K562 (cell line): ENCODE measurements around the gene SLAMF6. TPM values are rescaled to one million over a fixed set of nuclear protein-coding genes. Genes with fewer than 3 reads are reported as not detected.

Experiments
- CTCFL ChIP-seq: IDR thresholded peaks from 2 replicates; pipeline ENCODE4 v1.6.1; 2011; ENCODE audit warnings: borderline replicate concordance, low read depth, mild to moderate bottlenecking, moderate library complexity, low read length; ENCODE audit not compliant: insufficient read depth, poor library complexity, severe bottlenecking
- FOS ChIP-seq: IDR thresholded peaks from 3 replicates; pipeline ENCODE4 v1.6.1; 2011; ENCODE audit not compliant: insufficient read length; ENCODE audit errors: extremely low read depth
- HIVEP1 ChIP-seq: fragments of 250-450 bp; sonication (Bioruptor Pico); IDR thresholded peaks from 2 replicates; pipeline ENCODE4 v1.4.0; 2020; ENCODE audit warnings: mild to moderate bottlenecking
- HLTF ChIP-seq: fragments of 450-650 bp; IDR thresholded peaks from 2 replicates; pipeline ENCODE4 v1.6.1; 2016
- HMBOX1 ChIP-seq: sonication (generic); IDR thresholded peaks from 2 replicates; pipeline ENCODE4 v1.6.1; 2016
- KAT2B ChIP-seq: IDR thresholded peaks from one replicate; pipeline ENCODE4 v1.6.1; 2012; ENCODE audit warnings: low read depth, mild to moderate bottlenecking, control low read depth, inconsistent platforms, low read length, moderate library complexity
- KLF16 ChIP-seq: IDR thresholded peaks from 2 replicates; pipeline ENCODE4 v1.6.1; 2016; ENCODE audit warnings: antibody characterized with exemption
- MEF2A ChIP-seq: IDR thresholded peaks from 2 replicates; pipeline ENCODE4 v1.6.1; 2011; ENCODE audit warnings: low read depth, mild to moderate bottlenecking, low read length, moderate library complexity; ENCODE audit not compliant: control insufficient read depth
- NFRKB ChIP-seq: fragments of 450-650 bp; IDR thresholded peaks from 2 replicates; pipeline ENCODE4 v1.6.1; 2016; ENCODE audit warnings: low read depth
- NR4A1 ChIP-seq, 2 experiments: fragments of 250-450 bp in 1 of 2; fragments of 450-650 bp in 1 of 2; sonication (Bioruptor Pico) in 1 of 2; IDR thresholded peaks; 2 replicates each; pipeline versions ENCODE4 v1.4.0 to v1.6.1; 2016 to 2020; ENCODE audit warnings: mild to moderate bottlenecking in 2 of 2, missing compliant biosample characterization in 1 of 2, missing genetic modification characterization in 1 of 2, moderate library complexity in 1 of 2
- PML ChIP-seq: IDR thresholded peaks from 2 replicates; pipeline ENCODE4 v1.6.1; 2012; ENCODE audit warnings: low read length, inconsistent platforms
- POLR2B ChIP-seq: fragments of 450-650 bp; IDR thresholded peaks from 2 replicates; pipeline ENCODE4 v1.6.1; 2018; ENCODE audit warnings: low read depth; ENCODE audit not compliant: partially characterized antibody
- RAD51 ChIP-seq: fragments of 450-650 bp; IDR thresholded peaks from 2 replicates; pipeline ENCODE4 v1.7.1; 2016; ENCODE audit warnings: low read depth, mild to moderate bottlenecking, borderline replicate concordance
- SETDB1 ChIP-seq: IDR thresholded peaks from one replicate; pipeline ENCODE4 v1.6.1; 2012; ENCODE audit warnings: low read length, control low read depth, inconsistent platforms
- UBTF ChIP-seq, 2 experiments: IDR thresholded peaks; 2 replicates each; pipeline ENCODE4 v1.6.1; 2012; ENCODE audit warnings: improper control_type of control experiment in 2 of 2, low read depth in 2 of 2, low read length in 2 of 2, borderline replicate concordance in 1 of 2
- ZBTB17 ChIP-seq: fragments of 450-650 bp; formaldehyde crosslinking; IDR thresholded peaks from 2 replicates; pipeline ENCODE4 v1.4.0; 2020; ENCODE audit warnings: mild to moderate bottlenecking
- ZNF133 ChIP-seq: fragments of 250-450 bp; sonication (Bioruptor Pico); IDR thresholded peaks from 2 replicates; pipeline ENCODE4 v1.4.0; 2020; ENCODE audit warnings: mild to moderate bottlenecking
- polyA plus RNA-seq, 8 experiments: library from polyadenylated mRNA; depleted of rRNA in 4 of 8; stranded (reverse) in 5 of 8; unstranded in 3 of 8; fragments of >200 nt; fragmentation: Nextera tagmentation in 2 of 8; fragmentation: Illumina TruSeq in 1 of 8; extraction: Ambion mirVana in 2 of 8; extraction: Trizol in 1 of 8; gene quantifications; 2 replicates each; pipeline versions ENCODE4 v1.2.1 to v1.2.3, GENCODE V29; 2011 to 2014; ENCODE audit warnings: inconsistent platforms in 1 of 8, missing spikeins in 1 of 8
- total RNA-seq, 7 experiments: library from RNA; depleted of rRNA in 6 of 7; stranded (reverse); fragments of >200 nt in 6 of 7; fragmentation: Illumina TruSeq in 2 of 7; extraction: Trizol in 2 of 7; gene quantifications; 2 replicates each; pipeline versions ENCODE4 v1.2.1 to v1.2.3, GENCODE V29; 2011 to 2021; ENCODE audit warnings: low replicate concordance in 1 of 7
- TF ChIP-seq, protein P1 (sequence below): fragments of 450-650 bp; IDR thresholded peaks from 2 replicates; pipeline ENCODE4 v1.7.1; 2018; ENCODE audit warnings: mild to moderate bottlenecking, low read depth; ENCODE audit not compliant: partially characterized antibody
- TF ChIP-seq, protein P2 (sequence below): sonication (generic); formaldehyde crosslinking; IDR thresholded peaks from 2 replicates; pipeline ENCODE4 v1.8.1; 2023; ENCODE audit warnings: mild to moderate bottlenecking, missing genetic modification reagents, moderate library complexity

The SLAMF6 gene
- total and polyA plus RNA-seq, 9 of the 15 experiments (the other 6 are each of a cell fraction or from before 2014, with no cell fraction given): 0.56 to 4.8 (median 1.1) TPM

DNA sequence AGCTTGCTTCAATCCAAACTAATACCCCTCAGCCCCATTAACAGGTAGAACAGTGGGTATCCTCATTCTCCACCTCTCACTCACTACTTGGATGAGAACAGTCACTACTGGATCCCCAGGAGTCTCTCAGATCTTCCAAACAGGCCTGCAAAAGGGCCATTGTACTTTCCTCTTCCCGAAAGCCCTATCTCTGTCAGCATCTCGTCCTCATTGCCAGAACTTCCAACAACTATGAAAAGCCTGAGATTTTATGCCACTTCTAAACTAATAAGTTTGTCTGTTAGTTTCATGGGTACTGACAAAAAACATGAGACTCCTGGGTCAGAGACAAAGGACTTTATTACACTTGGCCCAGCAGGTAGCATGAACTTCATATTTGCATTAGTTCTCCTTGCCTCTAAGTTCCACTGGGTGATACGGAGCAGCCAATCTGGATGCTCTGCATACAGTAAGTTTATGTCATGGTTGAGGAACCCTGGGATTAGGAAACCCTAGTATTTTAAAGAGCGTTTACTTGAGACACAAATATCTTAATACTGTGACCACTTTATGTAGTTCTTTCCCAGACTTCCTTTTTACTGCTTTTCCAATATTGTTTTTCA is 84.6 kb downstream of the SLAMF6 start (continued):
- no peak for TF ChIP-seq CTCFL
- TF ChIP-seq MEF2A: no peak
- TF ChIP-seq ZNF133 (CRISPR knock-in tag): no peak
- no peak for TF ChIP-seq PML
- TF ChIP-seq, protein P1, sequence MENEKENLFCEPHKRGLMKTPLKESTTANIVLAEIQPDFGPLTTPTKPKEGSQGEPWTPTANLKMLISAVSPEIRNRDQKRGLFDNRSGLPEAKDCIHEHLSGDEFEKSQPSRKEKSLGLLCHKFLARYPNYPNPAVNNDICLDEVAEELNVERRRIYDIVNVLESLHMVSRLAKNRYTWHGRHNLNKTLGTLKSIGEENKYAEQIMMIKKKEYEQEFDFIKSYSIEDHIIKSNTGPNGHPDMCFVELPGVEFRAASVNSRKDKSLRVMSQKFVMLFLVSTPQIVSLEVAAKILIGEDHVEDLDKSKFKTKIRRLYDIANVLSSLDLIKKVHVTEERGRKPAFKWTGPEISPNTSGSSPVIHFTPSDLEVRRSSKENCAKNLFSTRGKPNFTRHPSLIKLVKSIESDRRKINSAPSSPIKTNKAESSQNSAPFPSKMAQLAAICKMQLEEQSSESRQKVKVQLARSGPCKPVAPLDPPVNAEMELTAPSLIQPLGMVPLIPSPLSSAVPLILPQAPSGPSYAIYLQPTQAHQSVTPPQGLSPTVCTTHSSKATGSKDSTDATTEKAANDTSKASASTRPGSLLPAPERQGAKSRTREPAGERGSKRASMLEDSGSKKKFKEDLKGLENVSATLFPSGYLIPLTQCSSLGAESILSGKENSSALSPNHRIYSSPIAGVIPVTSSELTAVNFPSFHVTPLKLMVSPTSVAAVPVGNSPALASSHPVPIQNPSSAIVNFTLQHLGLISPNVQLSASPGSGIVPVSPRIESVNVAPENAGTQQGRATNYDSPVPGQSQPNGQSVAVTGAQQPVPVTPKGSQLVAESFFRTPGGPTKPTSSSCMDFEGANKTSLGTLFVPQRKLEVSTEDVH: no peak
- TF ChIP-seq HLTF: no peak
- TF ChIP-seq POLR2B: no peak
- no peak for TF ChIP-seq SETDB1
- TF ChIP-seq HMBOX1: 0 out of 2 replicates have a peak, but pooled peaks have one; percentile 4
- TF ChIP-seq, protein P2, sequence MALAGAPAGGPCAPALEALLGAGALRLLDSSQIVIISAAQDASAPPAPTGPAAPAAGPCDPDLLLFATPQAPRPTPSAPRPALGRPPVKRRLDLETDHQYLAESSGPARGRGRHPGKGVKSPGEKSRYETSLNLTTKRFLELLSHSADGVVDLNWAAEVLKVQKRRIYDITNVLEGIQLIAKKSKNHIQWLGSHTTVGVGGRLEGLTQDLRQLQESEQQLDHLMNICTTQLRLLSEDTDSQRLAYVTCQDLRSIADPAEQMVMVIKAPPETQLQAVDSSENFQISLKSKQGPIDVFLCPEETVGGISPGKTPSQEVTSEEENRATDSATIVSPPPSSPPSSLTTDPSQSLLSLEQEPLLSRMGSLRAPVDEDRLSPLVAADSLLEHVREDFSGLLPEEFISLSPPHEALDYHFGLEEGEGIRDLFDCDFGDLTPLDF: no peak
- TF ChIP-seq KLF16: no peak
- TF ChIP-seq NFRKB: no peak
- TF ChIP-seq RAD51: no peak
- TF ChIP-seq NR4A1 (CRISPR knock-in tag; IDR thresholded peaks at IDR 0.05): no peak
- TF ChIP-seq NR4A1 (tag; IDR thresholded peaks at IDR 0.05): peak; percentile 55; the same call in 1 of the 2 replicates
- no peak for TF ChIP-seq KAT2B
- no peak for TF ChIP-seq FOS
- TF ChIP-seq HIVEP1 (CRISPR knock-in tag): no peak
- no peak for TF ChIP-seq ZBTB17 (CRISPR knock-in tag)
- TF ChIP-seq UBTF (IDR thresholded peaks at IDR 0.05; ENCODE audit: borderline replicate concordance in 1 of 2, low read depth in 2 of 2, low read length in 2 of 2): 0 out of 4 replicates have a peak, but pooled peaks of 1 of the 2 experiments have one; percentile 33
